Erythroblast (primary cell): ENCODE data around the gene C16orf92.

Source experiments
- GATA1 ChIP-seq: IDR thresholded peaks from 2 replicates; pipeline ENCODE4 v1.6.1; 2011; ENCODE audit warnings: low read depth, mild to moderate bottlenecking, control low read depth, low read length, moderate library complexity
- POLR2A ChIP-seq: IDR thresholded peaks from 2 replicates; pipeline ENCODE4 v1.6.1; 2011; ENCODE audit warnings: mild to moderate bottlenecking, low read length

DNA sequence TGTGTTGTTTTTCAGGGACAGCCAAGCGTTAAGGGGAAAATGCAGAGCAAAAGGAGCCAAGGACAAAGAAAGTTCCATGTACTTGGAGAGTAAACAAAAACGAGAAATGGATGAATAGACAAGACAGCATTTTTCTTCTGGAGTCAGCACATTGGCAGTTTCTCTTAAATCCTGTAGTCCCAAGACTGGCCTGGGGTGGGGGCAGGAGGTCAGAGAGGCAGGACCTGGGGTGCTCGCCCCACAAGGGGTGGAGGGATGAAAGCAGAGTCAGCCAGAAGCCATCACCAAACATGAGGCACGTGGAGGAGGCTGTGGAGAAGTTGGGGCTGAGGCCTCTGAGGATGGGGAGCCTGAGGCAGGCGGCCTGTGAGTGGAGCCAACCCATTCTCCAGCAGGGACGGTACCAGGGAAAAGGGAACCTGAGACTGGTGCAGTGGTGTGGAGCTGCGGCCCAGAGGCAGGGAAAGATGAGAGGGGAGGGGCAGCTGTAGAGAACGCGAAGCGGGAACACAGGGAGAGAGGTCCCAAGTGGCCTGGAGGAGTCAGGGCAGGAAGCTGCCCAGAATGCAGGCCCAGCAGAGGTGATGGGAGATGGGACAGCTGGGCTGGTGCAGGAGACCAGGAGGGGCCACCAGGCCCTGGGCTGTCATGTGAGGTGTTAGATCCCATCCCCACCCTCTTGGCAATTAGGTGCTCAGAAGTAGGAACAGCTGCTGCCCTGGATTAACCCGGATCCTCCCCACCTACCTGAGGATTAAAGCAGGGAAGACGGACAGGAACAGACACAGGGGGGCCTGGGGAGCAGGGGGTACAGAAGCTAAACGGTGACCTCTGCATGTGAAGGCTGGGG is 4.8 kb downstream of the C16orf92 start:
- TF ChIP-seq POLR2A (no peak), GATA1 (no peak)
